Measurements from ENCODE around the gene SCAF11.
A peak's percentile ranks its signal among the peaks of the same experiment; 100 is the strongest.
"Not testable (repeated sequence)": the region's sequence is repeated elsewhere in the genome, so short reads cannot be mapped to it uniquely, and the experiment has no call there.

The SCAF11 gene, protein sequence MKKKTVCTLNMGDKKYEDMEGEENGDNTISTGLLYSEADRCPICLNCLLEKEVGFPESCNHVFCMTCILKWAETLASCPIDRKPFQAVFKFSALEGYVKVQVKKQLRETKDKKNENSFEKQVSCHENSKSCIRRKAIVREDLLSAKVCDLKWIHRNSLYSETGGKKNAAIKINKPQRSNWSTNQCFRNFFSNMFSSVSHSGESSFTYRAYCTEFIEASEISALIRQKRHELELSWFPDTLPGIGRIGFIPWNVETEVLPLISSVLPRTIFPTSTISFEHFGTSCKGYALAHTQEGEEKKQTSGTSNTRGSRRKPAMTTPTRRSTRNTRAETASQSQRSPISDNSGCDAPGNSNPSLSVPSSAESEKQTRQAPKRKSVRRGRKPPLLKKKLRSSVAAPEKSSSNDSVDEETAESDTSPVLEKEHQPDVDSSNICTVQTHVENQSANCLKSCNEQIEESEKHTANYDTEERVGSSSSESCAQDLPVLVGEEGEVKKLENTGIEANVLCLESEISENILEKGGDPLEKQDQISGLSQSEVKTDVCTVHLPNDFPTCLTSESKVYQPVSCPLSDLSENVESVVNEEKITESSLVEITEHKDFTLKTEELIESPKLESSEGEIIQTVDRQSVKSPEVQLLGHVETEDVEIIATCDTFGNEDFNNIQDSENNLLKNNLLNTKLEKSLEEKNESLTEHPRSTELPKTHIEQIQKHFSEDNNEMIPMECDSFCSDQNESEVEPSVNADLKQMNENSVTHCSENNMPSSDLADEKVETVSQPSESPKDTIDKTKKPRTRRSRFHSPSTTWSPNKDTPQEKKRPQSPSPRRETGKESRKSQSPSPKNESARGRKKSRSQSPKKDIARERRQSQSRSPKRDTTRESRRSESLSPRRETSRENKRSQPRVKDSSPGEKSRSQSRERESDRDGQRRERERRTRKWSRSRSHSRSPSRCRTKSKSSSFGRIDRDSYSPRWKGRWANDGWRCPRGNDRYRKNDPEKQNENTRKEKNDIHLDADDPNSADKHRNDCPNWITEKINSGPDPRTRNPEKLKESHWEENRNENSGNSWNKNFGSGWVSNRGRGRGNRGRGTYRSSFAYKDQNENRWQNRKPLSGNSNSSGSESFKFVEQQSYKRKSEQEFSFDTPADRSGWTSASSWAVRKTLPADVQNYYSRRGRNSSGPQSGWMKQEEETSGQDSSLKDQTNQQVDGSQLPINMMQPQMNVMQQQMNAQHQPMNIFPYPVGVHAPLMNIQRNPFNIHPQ (N-terminal part only)

GRCh38 chr12:45990468-45991283, at the start of gene SCAF11:
SCAF11 (minus strand) TSS chr12:45990574; CDS start chr12:45964167, 26,407 bp downstream.
- peak; percentile 100 for DNase-seq

GRCh38 chr12:46037066-46037465, 46.7 kb upstream of the SCAF11 start:
- not testable (repeated sequence) for DNase-seq

GRCh38 chr12:46027172-46027571, 36.8 kb upstream of the SCAF11 start:
- no peak for DNase-seq

DNA sequence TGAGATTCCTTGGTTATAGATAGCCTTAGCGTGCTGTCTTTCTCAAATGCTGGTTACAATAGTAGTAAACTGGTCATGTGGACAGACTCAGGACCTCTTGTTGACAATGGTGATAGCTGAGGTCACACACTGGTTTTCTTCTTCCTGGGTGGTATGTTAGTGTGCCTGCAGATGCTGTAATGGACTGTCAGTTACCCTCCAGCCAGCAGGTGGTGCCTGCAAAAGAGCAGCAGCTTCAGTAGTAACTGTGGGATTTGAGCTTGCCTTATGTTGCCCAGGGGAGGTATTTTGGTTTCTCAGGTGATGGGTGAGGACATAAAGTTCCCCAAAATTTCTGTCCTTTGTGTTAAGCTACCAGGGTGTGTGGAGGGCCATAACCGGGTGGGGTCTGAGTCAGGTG, 33.7 kb upstream of the SCAF11 start:
- DNase-seq, result no peak

DNA sequence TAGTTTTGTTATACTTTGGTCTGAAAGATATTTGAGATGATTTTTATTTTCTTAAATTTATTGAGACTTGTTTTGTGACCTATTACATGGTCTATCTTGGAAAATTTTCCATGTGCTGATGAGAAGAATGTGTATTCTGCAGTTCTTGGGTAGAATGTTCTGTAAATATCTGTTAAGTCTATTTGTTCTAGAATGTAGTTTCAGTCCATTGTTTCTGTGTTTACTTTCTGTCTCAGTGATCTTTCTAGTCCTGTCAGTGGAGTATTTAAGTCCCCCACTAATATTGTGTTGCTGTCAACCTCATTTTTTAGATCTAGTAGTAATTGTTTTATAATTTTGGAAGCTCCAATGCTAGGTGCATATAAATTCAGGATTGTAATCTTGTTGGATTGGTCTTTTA, 30.4 kb upstream of the SCAF11 start:
- DNase-seq, result no peak

GRCh38 chr12:46018712-46019111, 28.3 kb upstream of the SCAF11 start:
- DNase-seq, result not testable (repeated sequence)

DNA sequence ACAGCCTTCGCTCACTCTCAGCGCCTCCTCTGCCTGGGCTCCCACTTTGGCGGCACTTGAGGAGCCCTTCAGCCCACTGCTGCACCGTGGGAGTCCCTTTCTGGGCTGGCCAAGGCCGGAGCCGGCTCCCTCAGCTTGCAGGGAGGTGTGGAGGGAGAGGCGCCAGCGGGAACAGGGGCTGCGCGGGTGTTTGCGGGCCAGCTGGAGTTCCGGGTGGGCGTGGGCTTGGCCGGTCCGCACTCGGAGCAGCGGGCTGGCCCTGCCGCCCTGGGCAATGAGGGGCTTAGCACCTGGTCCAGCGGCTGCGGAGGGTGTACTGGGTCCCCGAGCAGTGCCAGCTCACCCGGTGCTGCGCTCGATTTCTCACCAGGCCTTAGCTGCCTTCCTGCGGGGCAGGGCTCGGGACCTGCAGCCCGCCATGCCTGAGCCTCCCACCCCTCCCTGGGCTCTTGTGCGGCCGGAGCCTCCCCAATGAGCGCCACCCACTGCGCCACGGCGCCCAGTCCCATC, 27.5 kb upstream of the SCAF11 start:
- DNase-seq, result not testable (repeated sequence)

DNA sequence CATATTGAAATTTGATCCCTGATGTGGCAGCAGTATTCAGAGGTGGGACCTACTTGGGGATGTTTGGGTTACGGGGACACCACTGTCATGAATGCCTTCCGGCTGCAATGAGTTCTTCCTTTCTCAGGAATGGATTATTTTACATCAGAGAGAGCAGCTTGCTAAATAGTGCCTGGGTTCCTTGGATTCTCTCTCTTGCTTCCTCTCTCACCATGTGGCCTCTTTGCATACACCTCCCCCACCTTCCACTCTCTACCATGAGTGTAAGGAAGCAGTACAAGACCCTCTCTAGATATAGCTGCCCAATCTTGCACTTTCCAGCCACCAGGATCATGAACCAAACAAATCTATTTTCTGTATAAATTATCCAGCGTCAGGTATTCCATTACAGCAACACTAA, 15.4 kb upstream of the SCAF11 start:
- no peak for DNase-seq

DNA sequence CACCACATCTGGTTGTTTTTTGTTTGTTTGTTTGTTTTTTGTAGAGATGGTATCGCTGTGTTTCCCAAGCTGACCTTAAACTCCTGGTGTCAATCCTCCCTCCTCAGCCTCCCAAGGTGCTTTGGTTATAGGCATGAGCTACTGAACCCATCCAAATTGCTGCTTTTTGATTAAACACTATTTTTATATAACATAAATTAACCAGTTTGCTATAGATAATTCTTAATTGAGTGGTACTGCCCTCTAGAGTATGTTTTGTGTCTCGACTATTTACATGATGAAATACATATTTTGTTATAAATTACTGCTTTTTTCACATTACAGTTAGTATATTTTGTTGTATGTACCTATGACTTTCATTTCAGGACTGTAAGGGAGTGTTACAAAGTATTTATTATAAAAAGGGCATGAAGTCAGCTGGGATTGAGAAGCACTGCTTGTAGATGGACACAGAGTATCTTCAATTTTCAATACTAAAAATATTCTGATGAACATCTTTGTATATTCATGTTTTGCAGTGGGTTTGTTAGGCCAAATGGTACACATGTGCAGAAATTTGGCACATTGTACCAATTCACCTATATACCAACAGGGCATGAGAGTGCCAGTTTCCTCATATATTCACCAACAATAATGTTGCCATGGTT, 14.9 kb upstream of the SCAF11 start:
- peak; percentile 24 for DNase-seq

GRCh38 chr12:46004715-46005114, 14.3 kb upstream of the SCAF11 start:
- DNase-seq, result no peak

- DNase-seq, result not testable (repeated sequence)
Observed at GRCh38 chr12:46000076-46000475, 9.7 kb upstream of the SCAF11 start.

- DNase-seq, result no peak
Observed at GRCh38 chr12:45994736-45995135, 4.4 kb upstream of the SCAF11 start.

DNA sequence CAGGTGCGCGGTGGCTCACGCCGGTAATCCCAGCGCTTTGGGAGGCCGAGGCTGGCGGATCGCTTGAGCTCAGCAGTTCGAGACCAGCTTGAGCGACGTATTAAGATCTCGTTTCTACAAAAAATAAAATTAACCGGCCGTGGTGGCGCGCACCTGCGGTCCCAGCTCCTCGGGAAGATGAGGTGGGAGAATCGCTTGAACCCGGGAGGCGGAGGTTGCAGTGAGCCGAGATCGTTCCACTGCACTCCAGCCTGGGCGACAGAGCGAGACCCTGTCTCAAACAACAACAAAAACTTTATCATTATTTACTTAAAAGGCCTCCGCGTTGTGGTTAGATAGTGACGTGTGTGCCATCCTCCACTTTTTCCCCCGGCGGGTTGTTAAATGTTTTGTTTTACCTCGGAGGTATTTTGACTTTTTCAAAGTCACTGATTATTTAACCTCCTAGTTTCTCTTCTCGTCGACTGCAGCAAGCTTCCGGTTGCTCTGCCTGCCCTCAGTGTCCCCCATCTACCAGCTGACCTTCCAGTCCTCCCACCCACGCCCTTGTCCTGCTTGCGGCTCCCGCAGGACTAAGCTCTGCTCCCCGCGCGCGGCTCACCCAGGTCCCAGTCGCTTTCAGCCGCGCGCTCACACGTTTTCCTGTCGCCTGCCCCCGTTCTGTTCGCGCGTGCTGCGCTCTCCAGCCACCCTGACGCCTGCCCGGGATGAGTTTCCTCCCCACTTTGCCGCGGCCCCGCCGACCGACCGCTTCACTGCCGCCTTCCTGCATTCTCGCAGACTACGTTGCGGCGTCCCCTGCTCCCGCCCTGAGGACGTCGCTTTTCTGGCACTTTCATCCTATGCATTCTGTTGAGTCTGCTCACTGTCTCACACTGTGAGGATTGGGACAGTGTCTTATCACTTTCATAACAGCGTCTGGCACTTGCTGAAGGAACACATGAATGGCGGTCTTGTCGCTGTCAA, 1.2 kb upstream of the SCAF11 start:
- DNase-seq, result peak; percentile 91

GRCh38 chr12:45989721-45990467, 480 bp downstream of the SCAF11 start:
- DNase-seq, result peak; percentile 83

- peak; percentile 43 for DNase-seq
Observed at GRCh38 chr12:45989287-45989686, 1.1 kb downstream of the SCAF11 start.

GRCh38 chr12:45988264-45988663, 2.1 kb downstream of the SCAF11 start:
- DNase-seq, result peak; percentile 47

DNA sequence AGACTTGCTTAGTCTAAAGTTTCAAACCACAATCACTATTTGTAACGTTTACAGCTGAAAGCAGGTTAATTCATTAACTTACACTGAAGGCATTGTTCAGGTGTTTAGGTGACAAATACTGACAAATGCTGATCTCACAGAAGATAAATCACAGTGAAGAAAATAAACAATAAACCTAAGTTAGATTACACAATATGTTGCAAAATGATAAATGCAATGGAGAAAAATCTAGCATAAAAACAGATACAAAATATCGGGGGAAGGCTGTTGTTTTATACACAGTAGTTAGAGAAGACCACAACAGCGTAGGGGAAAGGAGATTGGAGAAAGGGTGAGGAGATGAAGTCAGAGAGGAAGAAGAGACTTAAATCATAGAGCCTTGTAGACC, 3.0 kb downstream of the SCAF11 start:
- DNase-seq, result no peak

GRCh38 chr12:45986641-45987339, 3.6 kb downstream of the SCAF11 start:
- DNase-seq, result peak; percentile 88

All from inflammatory macrophage treated with lipopolysaccharide for 4 hours (primary cell).